Neural cell (in vitro differentiated cells): ENCODE measurements around the gene SORL1-AS1.

ENCODE experiments used
- H2AFZ ChIP-seq: fragments of 200-600, 300-800 bp; sonication (generic), shearing (Covaris generic); 2 replicates; pipeline ENCODE4 v1.6.0; 2014; ENCODE audit warnings: low read depth, mild to moderate bottlenecking, antibody characterized with exemption, low read length, moderate library complexity
- H3F3A ChIP-seq: fragments of 200-600 bp; shearing (Covaris generic); 2 replicates; pipeline ENCODE4 v1.6.1; 2016; ENCODE audit warnings: mild to moderate bottlenecking, moderate library complexity, mixed read lengths, antibody characterized with exemption, low read length; ENCODE audit not compliant: insufficient read depth, poor library complexity, severe bottlenecking
- H3K27ac ChIP-seq: fragments of 200-600, 300-800 bp; sonication (generic), shearing (Covaris generic); 2 replicates; pipeline ENCODE4 v1.5.1; 2014; ENCODE audit warnings: mild to moderate bottlenecking, low read length, moderate library complexity
- H3K27me3 ChIP-seq: fragments of 300-800, 200-600 bp; sonication (generic), shearing (Covaris generic); 2 replicates; pipeline ENCODE4 v1.6.0; 2014; ENCODE audit warnings: mild to moderate bottlenecking, low read depth, low read length, moderate library complexity; ENCODE audit not compliant: insufficient read depth
- H3K36me3 ChIP-seq: fragments of 300-800, 200-600 bp; sonication (generic), shearing (Covaris generic); 2 replicates; pipeline ENCODE4 v1.5.1; 2014; ENCODE audit warnings: mild to moderate bottlenecking, antibody characterized with exemption, low read length, moderate library complexity; ENCODE audit not compliant: insufficient read depth
- H3K4me2 ChIP-seq: fragments of 300-800, 200-600 bp; sonication (generic), shearing (Covaris generic); 2 replicates; pipeline ENCODE4 v1.6.0; 2014; ENCODE audit warnings: mild to moderate bottlenecking, low read length
- H3K4me3 ChIP-seq: fragments of 300-800, 200-600 bp; sonication (generic), shearing (Covaris generic); 2 replicates; pipeline ENCODE4 v1.5.1; 2014; ENCODE audit warnings: mild to moderate bottlenecking, low read length, moderate library complexity
- H3K79me2 ChIP-seq: fragments of 200-600 bp; shearing (Covaris generic); replicated peaks from 2 replicates; pipeline ENCODE4 v1.6.0; 2014; ENCODE audit warnings: mild to moderate bottlenecking, low read length, moderate library complexity; ENCODE audit not compliant: insufficient read depth
- H3K9ac ChIP-seq: fragments of 300-800, 200-600 bp; sonication (generic), shearing (Covaris generic); 2 replicates; pipeline ENCODE4 v1.6.1; 2016; ENCODE audit warnings: mild to moderate bottlenecking, low read length, mixed read lengths
- H3K9me2 ChIP-seq: fragments of 200-600 bp; shearing (Covaris generic); 2 replicates; pipeline ENCODE4 v1.6.1; 2016; ENCODE audit warnings: mild to moderate bottlenecking, low read length, mixed read lengths; ENCODE audit not compliant: insufficient read depth
- H3K9me3 ChIP-seq: fragments of 200-600, 300-800 bp; sonication (generic), shearing (Covaris generic); 2 replicates; pipeline ENCODE4 v1.6.1; 2016; ENCODE audit warnings: mild to moderate bottlenecking, mixed run types, low read length, moderate library complexity, mixed read lengths
- H4K20me1 ChIP-seq: fragments of 200-600 bp; shearing (Covaris generic); 2 replicates; pipeline ENCODE4 v1.6.1; 2016; ENCODE audit warnings: mild to moderate bottlenecking, mixed run types; ENCODE audit not compliant: insufficient read depth
- EP300 ChIP-seq: fragments of 450-650 bp; conservative IDR thresholded peaks from 2 replicates; pipeline ENCODE4 v1.6.1; 2014; ENCODE audit warnings: antibody characterized with exemption, mild to moderate bottlenecking, moderate library complexity; ENCODE audit not compliant: poor library complexity, severe bottlenecking
- EZH2 ChIP-seq: fragments of 200-600, 300-800 bp; shearing (Covaris generic), sonication (generic); IDR thresholded peaks from 2 replicates; pipeline ENCODE4 v1.6.1; 2014; ENCODE audit warnings: antibody characterized with exemption, low read length, borderline replicate concordance, mild to moderate bottlenecking; ENCODE audit not compliant: insufficient read depth, poor library complexity, severe bottlenecking
- MXI1 ChIP-seq: fragments of 450-650 bp; conservative IDR thresholded peaks from 2 replicates; pipeline ENCODE4 v1.6.1; 2014; ENCODE audit warnings: antibody characterized with exemption, mild to moderate bottlenecking; ENCODE audit not compliant: poor library complexity, severe bottlenecking
- POLR2AphosphoS5 ChIP-seq: IDR thresholded peaks from 2 replicates; pipeline ENCODE4 v1.6.1; 2012
- RAD21 ChIP-seq: fragments of 450-650 bp; conservative IDR thresholded peaks from 2 replicates; pipeline ENCODE4 v1.6.1; 2014; ENCODE audit warnings: antibody characterized with exemption, mild to moderate bottlenecking, moderate library complexity
- SMC3 ChIP-seq: fragments of 450-650 bp; conservative IDR thresholded peaks from 2 replicates; pipeline ENCODE4 v1.6.1; 2014; ENCODE audit warnings: antibody characterized with exemption, mild to moderate bottlenecking, moderate library complexity; ENCODE audit not compliant: poor library complexity
- TAF1 ChIP-seq: IDR thresholded peaks from 2 replicates; pipeline ENCODE4 v1.6.1; 2012; ENCODE audit warnings: low read depth
- TF ChIP-seq, protein P1 (sequence below): fragments of 450-650 bp; IDR thresholded peaks from 2 replicates; pipeline ENCODE4 v1.5.1; 2014; ENCODE audit warnings: antibody characterized with exemption, mild to moderate bottlenecking, moderate library complexity; ENCODE audit not compliant: poor library complexity, severe bottlenecking
- TF ChIP-seq, protein P2 (sequence below): IDR thresholded peaks from 2 replicates; pipeline ENCODE4 v1.6.1; 2012; ENCODE audit warnings: borderline replicate concordance

The SORL1-AS1 gene

DNA sequence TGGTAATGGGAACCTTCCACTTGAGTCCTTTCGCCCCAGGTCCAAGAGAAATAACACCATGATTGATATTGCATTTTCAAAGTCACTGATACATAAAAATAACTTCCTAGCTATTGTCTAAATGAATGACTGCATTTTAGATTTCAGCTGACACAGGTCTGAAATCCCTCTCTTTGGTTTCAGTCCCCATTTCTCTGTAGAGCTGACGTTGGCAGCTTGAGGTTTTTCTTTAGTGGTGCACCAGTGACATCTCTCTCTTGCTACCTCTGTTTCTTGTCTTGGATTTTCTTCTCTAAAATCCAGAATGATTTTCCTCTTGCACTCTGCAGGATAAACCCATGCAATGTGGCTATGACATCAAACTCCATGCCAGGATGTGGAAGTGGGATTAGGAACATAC lies 32.4 kb downstream of the SORL1-AS1 start:
- H3K9me2 ChIP-seq: no peaks in the 10 kb centered on the region
- H2AFZ ChIP-seq: no peak overlapping the region
- no peak overlapping the region for H3K27ac ChIP-seq
- no peak for TF ChIP-seq POLR2AphosphoS5
- no peak for TF ChIP-seq RAD21
- TF ChIP-seq EZH2: no peak
- TF ChIP-seq, protein P1, sequence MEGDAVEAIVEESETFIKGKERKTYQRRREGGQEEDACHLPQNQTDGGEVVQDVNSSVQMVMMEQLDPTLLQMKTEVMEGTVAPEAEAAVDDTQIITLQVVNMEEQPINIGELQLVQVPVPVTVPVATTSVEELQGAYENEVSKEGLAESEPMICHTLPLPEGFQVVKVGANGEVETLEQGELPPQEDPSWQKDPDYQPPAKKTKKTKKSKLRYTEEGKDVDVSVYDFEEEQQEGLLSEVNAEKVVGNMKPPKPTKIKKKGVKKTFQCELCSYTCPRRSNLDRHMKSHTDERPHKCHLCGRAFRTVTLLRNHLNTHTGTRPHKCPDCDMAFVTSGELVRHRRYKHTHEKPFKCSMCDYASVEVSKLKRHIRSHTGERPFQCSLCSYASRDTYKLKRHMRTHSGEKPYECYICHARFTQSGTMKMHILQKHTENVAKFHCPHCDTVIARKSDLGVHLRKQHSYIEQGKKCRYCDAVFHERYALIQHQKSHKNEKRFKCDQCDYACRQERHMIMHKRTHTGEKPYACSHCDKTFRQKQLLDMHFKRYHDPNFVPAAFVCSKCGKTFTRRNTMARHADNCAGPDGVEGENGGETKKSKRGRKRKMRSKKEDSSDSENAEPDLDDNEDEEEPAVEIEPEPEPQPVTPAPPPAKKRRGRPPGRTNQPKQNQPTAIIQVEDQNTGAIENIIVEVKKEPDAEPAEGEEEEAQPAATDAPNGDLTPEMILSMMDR: no peak
- TF ChIP-seq TAF1: no peak
- TF ChIP-seq, protein P2, sequence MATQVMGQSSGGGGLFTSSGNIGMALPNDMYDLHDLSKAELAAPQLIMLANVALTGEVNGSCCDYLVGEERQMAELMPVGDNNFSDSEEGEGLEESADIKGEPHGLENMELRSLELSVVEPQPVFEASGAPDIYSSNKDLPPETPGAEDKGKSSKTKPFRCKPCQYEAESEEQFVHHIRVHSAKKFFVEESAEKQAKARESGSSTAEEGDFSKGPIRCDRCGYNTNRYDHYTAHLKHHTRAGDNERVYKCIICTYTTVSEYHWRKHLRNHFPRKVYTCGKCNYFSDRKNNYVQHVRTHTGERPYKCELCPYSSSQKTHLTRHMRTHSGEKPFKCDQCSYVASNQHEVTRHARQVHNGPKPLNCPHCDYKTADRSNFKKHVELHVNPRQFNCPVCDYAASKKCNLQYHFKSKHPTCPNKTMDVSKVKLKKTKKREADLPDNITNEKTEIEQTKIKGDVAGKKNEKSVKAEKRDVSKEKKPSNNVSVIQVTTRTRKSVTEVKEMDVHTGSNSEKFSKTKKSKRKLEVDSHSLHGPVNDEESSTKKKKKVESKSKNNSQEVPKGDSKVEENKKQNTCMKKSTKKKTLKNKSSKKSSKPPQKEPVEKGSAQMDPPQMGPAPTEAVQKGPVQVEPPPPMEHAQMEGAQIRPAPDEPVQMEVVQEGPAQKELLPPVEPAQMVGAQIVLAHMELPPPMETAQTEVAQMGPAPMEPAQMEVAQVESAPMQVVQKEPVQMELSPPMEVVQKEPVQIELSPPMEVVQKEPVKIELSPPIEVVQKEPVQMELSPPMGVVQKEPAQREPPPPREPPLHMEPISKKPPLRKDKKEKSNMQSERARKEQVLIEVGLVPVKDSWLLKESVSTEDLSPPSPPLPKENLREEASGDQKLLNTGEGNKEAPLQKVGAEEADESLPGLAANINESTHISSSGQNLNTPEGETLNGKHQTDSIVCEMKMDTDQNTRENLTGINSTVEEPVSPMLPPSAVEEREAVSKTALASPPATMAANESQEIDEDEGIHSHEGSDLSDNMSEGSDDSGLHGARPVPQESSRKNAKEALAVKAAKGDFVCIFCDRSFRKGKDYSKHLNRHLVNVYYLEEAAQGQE: no peak
- TF ChIP-seq MXI1: no peak
- TF ChIP-seq EP300: no peak
- TF ChIP-seq SMC3: no peak
- no peaks in the 10 kb centered on the region for H3F3A ChIP-seq
- H3K36me3 ChIP-seq: no peaks in the 10 kb centered on the region
- no peaks in the 10 kb centered on the region for H3K79me2 ChIP-seq
- no peaks in the 10 kb centered on the region for H4K20me1 ChIP-seq
- H3K9ac ChIP-seq: no peak overlapping the region
- H3K27me3 ChIP-seq: no peaks in the 10 kb centered on the region
- H3K4me2 ChIP-seq: no peak overlapping the region
- H3K4me3 ChIP-seq: no peak overlapping the region
- no peaks in the 10 kb centered on the region for H3K9me3 ChIP-seq

DNA sequence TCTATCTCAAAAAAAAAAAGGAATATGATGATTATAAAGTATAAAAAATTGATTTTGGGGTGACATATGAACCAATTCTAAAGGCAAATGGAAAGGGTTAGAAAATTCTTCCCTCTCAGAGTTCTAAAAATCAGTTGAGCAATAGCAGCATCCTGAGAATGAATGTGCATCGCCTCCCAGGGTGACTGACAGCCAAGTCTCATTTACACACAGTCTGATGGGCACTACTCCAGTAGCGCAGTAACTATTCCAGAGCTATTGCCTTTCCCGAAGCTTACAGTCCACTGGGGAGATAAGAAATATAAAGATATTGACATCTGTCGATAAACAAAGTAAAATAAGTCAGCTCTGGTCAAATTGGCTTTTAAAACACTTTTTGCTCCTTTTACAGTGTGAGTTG lies 32.9 kb downstream of the SORL1-AS1 start:
- TF ChIP-seq SMC3: no peak
- TF ChIP-seq MXI1: no peak
- TF ChIP-seq, protein P2: no peak
- TF ChIP-seq, protein P1: no peak
- TF ChIP-seq EP300: no peak
- no peak for TF ChIP-seq TAF1
- TF ChIP-seq POLR2AphosphoS5: no peak
- no peak for TF ChIP-seq EZH2
- TF ChIP-seq RAD21: no peak
- Histone ChIP-seq H3K27ac (no peak overlapping the region), H3K9ac (no peak overlapping the region), H4K20me1 (no peaks in the 10 kb centered on the region), H2AFZ (no peak overlapping the region), H3K79me2 (no peaks in the 10 kb centered on the region), H3K9me2 (no peaks in the 10 kb centered on the region), H3K4me3 (no peak overlapping the region), H3K36me3 (no peaks in the 10 kb centered on the region), H3K4me2 (no peak overlapping the region), H3K9me3 (no peaks in the 10 kb centered on the region), H3F3A (no peaks in the 10 kb centered on the region), H3K27me3 (no peaks in the 10 kb centered on the region)
